GM23248 (cell line): ENCODE data around the gene DTWD2. TPM values are rescaled to one million over a fixed set of nuclear protein-coding genes. Genes with fewer than 3 reads are reported as not detected.

ENCODE experiments used
- DNase-seq: peaks from one replicate; pipeline ENCODE4 v3.0.0-alpha.2; 2015
- H2AFZ ChIP-seq: fragments of 200-600 bp; sonication (generic); 2 replicates; pipeline ENCODE4 v1.6.1; 2016; ENCODE audit warnings: antibody characterized with exemption
- H3F3A ChIP-seq: fragments of 200-600 bp; sonication (generic); 2 replicates; pipeline ENCODE4 v1.6.1; 2016; ENCODE audit warnings: mild to moderate bottlenecking, antibody characterized with exemption, mixed run types; ENCODE audit not compliant: insufficient read depth
- H3K27ac ChIP-seq: fragments of 200-600 bp; sonication (generic); 2 replicates; pipeline ENCODE4 v1.5.1; 2016; ENCODE audit warnings: mild to moderate bottlenecking
- H3K27me3 ChIP-seq: fragments of 200-600 bp; sonication (generic); replicated peaks from 2 replicates; pipeline ENCODE4 v1.6.1; 2016; ENCODE audit warnings: mild to moderate bottlenecking; ENCODE audit not compliant: insufficient read depth
- H3K36me3 ChIP-seq: fragments of 200-600 bp; sonication (generic); 2 replicates; pipeline ENCODE4 v1.6.1; 2016; ENCODE audit warnings: low read depth, mild to moderate bottlenecking
- H3K4me1 ChIP-seq: fragments of 200-600 bp; sonication (generic); 2 replicates; pipeline ENCODE4 v1.6.1; 2016; ENCODE audit warnings: mild to moderate bottlenecking; ENCODE audit not compliant: insufficient read depth
- H3K4me2 ChIP-seq: fragments of 200-600 bp; sonication (generic); one replicate; pipeline ENCODE4 v1.6.1; 2016; ENCODE audit warnings: mild to moderate bottlenecking; ENCODE audit not compliant: unreplicated experiment
- H3K4me3 ChIP-seq: fragments of 200-600 bp; sonication (generic); 2 replicates; pipeline ENCODE4 v1.5.1; 2016; ENCODE audit warnings: mild to moderate bottlenecking
- H3K79me2 ChIP-seq: fragments of 200-600 bp; sonication (generic); 2 replicates; pipeline ENCODE4 v1.6.1; 2016; ENCODE audit warnings: mild to moderate bottlenecking; ENCODE audit not compliant: insufficient read depth
- H3K9ac ChIP-seq: fragments of 200-600 bp; sonication (generic); 2 replicates; pipeline ENCODE4 v1.6.1; 2016; ENCODE audit warnings: mild to moderate bottlenecking
- H3K9me2 ChIP-seq: fragments of 200-600 bp; sonication (generic); 2 replicates; pipeline ENCODE4 v1.6.1; 2016; ENCODE audit warnings: mixed run types, mild to moderate bottlenecking, moderate library complexity; ENCODE audit not compliant: insufficient read depth
- H3K9me3 ChIP-seq: fragments of 200-600 bp; sonication (generic); one replicate; pipeline ENCODE4 v1.6.1; 2017; ENCODE audit warnings: low read depth
- H4K20me1 ChIP-seq: fragments of 200-600 bp; sonication (generic); 2 replicates; pipeline ENCODE4 v1.6.0; 2016; ENCODE audit not compliant: insufficient read depth
- EZH2 ChIP-seq: fragments of 200-600 bp; sonication (generic); IDR thresholded peaks from 2 replicates; pipeline ENCODE4 v1.6.1; 2018; ENCODE audit warnings: antibody characterized with exemption, mild to moderate bottlenecking; ENCODE audit not compliant: insufficient read depth, poor library complexity, severe bottlenecking
- EZH2phosphoT487 ChIP-seq: fragments of 200-600 bp; sonication (generic); IDR thresholded peaks from 2 replicates; pipeline ENCODE4 v1.6.1; 2018; ENCODE audit warnings: antibody characterized with exemption, moderate library complexity, mild to moderate bottlenecking, low read depth; ENCODE audit not compliant: insufficient read depth
- WGBS, 2 experiments: methylation state at CpG; one replicate each; pipeline ENCODE4 v1.1.6; 2015 to 2017; ENCODE audit warnings: low lambda C conversion rate in 2 of 2, low coverage in 1 of 2; ENCODE audit errors: missing lambda C conversion rate in 2 of 2; 5-methylcytosine and 5-hydroxymethylcytosine counted together
- in situ Hi-C: fragments of 300-500 bp; cut with MboI; formaldehyde crosslinking; loops from 2 replicates; pipeline ENCODE4 v1.15.0; 2020
- polyA plus RNA-seq: library from polyadenylated mRNA; unstranded; fragments of >200 nt; fragmentation: Nextera tagmentation; extraction: Ambion mirVana; gene quantifications from 2 replicates; pipeline ENCODE4 v1.2.1, GENCODE V29; 2016
- total RNA-seq: library from RNA; depleted of rRNA; stranded (reverse); fragments of >200 nt; shearing (Covaris generic); gene quantifications from 2 replicates; pipeline ENCODE4 v1.2.3, GENCODE V29; 2014

The DTWD2 gene
- total and polyA plus RNA-seq, 2 experiments from 2014 or later: 1.7 to 5.5 TPM

DNA sequence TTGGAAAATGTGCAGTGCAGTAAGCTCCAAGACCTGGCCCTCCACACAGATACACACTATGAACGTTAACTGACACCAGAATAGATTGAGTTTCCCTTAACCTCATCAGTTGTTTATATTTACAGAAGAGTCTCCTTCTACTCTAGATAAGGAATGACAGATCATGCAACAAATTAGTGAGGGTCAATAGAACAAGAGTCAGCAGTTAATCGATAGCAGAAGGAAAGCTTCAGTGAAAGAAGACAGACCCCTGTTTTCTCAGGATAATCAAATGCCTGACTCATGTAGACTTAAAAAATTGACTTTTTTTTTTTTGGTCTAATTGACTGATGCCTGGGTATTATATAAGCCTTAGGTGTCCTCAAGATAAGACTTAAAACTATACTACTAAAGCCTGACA, 179.9 kb downstream of the DTWD2 start:
- Histone ChIP-seq H3K4me2 (no peak overlapping the region), H3K9me2 (no peaks in the 10 kb centered on the region), H3K9ac (no peak overlapping the region), H3K36me3 (no peaks in the 10 kb centered on the region), H3K9me3 (no peaks in the 10 kb centered on the region), H3K27ac (no peak overlapping the region), H3K27me3 (no peaks in the 10 kb centered on the region), H3K4me1 (no peaks in the 10 kb centered on the region), H3K4me3 (no peak overlapping the region), H3F3A (no peaks in the 10 kb centered on the region), H3K79me2 (no peaks in the 10 kb centered on the region), H2AFZ (no peak overlapping the region), H4K20me1 (no peaks in the 10 kb centered on the region)
- in situ Hi-C loops: no loop called here
- no peak for DNase-seq
- WGBS, 2 experiments: 42 to 44% methylated on average over 2 of the region's 2 CpGs
- no peak for TF ChIP-seq EZH2
- no peak for TF ChIP-seq EZH2phosphoT487

DNA sequence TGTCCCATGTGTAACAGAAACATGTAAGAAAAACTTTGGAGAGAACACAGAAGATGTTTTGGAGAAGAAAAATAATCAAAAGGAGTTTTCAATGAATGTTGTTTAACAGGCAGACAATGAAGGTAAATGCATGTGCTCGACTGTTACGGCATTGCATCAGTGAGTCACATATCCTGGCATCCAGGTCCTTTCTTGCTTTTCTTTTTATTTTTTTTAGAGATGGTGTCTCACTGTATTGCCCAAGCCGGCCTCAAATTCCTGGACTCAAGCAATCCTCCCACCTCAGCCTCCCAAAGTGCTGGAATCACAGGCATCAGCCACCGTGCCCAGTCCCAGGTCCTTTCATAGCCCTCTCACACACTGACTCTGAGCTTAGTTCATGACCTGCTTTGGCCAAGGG, 181.8 kb downstream of the DTWD2 start:
- no peak for DNase-seq
- no peak overlapping the region for H3K27ac ChIP-seq
- H3F3A ChIP-seq: no peaks in the 10 kb centered on the region
- no peak overlapping the region for H3K4me3 ChIP-seq
- TF ChIP-seq EZH2: no peak
- TF ChIP-seq EZH2phosphoT487: no peak
- H2AFZ ChIP-seq: no peak overlapping the region
- H3K36me3 ChIP-seq: no peaks in the 10 kb centered on the region
- H3K4me2 ChIP-seq: no peak overlapping the region
- no peaks in the 10 kb centered on the region for H3K9me3 ChIP-seq
- WGBS, 2 experiments: 63 to 69% methylated on average over 4 of the region's 4 CpGs
- H3K79me2 ChIP-seq: no peaks in the 10 kb centered on the region
- no peaks in the 10 kb centered on the region for H3K9me2 ChIP-seq
- no peaks in the 10 kb centered on the region for H4K20me1 ChIP-seq
- no peaks in the 10 kb centered on the region for H3K27me3 ChIP-seq
- no peaks in the 10 kb centered on the region for H3K4me1 ChIP-seq
- in situ Hi-C loops: no loop called here
- no peak overlapping the region for H3K9ac ChIP-seq

DNA sequence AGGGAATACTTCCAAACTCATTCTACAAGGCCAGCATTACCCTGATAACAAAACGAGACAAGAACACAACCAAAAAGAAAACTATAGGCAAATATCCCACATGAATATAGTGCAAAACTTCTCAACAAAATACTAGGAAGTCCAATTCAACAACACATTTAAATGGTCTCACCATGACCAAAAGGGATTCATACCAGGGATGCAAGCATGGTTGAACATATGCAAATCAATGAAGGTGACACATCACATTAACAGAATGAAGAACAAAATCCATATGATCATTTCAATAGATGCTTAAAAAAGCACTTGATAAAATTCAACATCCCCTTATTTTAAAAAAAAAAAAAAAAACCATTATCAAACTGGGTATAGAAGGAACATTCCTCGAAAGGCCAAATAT, 186.0 kb downstream of the DTWD2 start:
- 20 to 26% methylated on average over 2 of the region's 2 CpGs for WGBS, 2 experiments
- no peaks in the 10 kb centered on the region for H3K36me3 ChIP-seq
- no peaks in the 10 kb centered on the region for H3K9me3 ChIP-seq
- H3K4me2 ChIP-seq: no peak overlapping the region
- DNase-seq: no peak
- H3K27me3 ChIP-seq: no peaks in the 10 kb centered on the region
- no peaks in the 10 kb centered on the region for H3K9me2 ChIP-seq
- no peaks in the 10 kb centered on the region for H3F3A ChIP-seq
- H3K27ac ChIP-seq: no peak overlapping the region
- TF ChIP-seq EZH2: no peak
- TF ChIP-seq EZH2phosphoT487: no peak
- no peaks in the 10 kb centered on the region for H4K20me1 ChIP-seq
- no peaks in the 10 kb centered on the region for H3K4me1 ChIP-seq
- in situ Hi-C loops: no loop called here
- H3K79me2 ChIP-seq: no peaks in the 10 kb centered on the region
- no peak overlapping the region for H3K9ac ChIP-seq
- no peak overlapping the region for H2AFZ ChIP-seq
- no peak overlapping the region for H3K4me3 ChIP-seq

DNA sequence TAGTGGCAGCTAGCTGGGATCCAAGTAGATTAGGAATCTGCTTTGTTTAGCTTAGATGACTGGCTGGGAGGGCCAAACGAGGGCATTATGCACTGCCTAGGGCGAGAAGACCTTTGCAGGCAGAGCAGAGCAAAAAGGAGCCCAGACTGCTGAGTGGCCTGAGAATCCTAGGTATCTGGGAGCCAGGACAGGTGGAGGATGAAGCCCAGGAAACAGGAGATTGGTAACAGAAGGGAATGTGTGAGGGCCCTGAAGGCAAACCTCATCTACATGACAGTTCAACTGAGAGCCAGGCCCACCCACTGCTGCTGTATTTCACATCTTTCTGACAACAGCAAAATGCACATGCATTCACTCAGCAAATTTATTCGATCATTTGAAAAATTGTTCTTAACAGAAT, 192.3 kb downstream of the DTWD2 start:
- TF ChIP-seq EZH2: no peak
- TF ChIP-seq EZH2phosphoT487: no peak

DNA sequence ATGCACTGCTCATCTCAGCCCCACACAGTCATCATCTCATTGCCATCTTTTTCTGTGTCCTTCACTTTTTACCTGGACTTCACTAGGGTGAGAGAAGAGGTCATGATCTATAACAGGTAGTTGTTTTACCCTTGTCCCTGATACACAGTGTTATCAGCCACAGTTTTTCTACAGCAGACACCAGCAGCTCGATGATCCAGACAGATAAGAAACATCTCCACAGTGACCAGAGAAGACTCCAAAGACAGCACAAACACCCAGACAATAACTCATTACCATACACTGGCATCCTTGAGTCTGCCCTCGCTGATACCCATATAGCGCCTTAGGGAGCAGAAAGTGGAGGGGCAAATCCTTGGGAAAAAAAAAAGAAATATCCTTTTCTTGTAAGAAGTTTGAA, 194.1 kb downstream of the DTWD2 start:
- 74 to 80% methylated on average over 3 of the region's 3 CpGs for WGBS, 2 experiments

More for the DNA sequence above, 192.3 kb downstream of the DTWD2 start:
- Histone ChIP-seq H3K4me3 (no peak overlapping the region), H3K4me2 (no peak overlapping the region), H3K9ac (no peak overlapping the region), H3F3A (no peaks in the 10 kb centered on the region), H3K27ac (no peak overlapping the region), H3K27me3 (no peaks in the 10 kb centered on the region), H3K36me3 (no peaks in the 10 kb centered on the region), H3K79me2 (no peaks in the 10 kb centered on the region), H3K4me1 (no peaks in the 10 kb centered on the region), H2AFZ (no peak overlapping the region), H3K9me3 (no peaks in the 10 kb centered on the region), H3K9me2 (no peaks in the 10 kb centered on the region), H4K20me1 (no peaks in the 10 kb centered on the region)
- WGBS, 2 experiments: 44 to 46% methylated on average over 3 of the region's 3 CpGs
- in situ Hi-C loops: no loop called here
- no peak for DNase-seq

More for the DNA sequence above, 194.1 kb downstream of the DTWD2 start:
- Histone ChIP-seq H3K9ac (no peak overlapping the region), H3K4me3 (no peak overlapping the region), H3K9me2 (no peaks in the 10 kb centered on the region), H4K20me1 (no peaks in the 10 kb centered on the region), H3F3A (no peaks in the 10 kb centered on the region), H2AFZ (no peak overlapping the region), H3K79me2 (no peaks in the 10 kb centered on the region), H3K36me3 (no peaks in the 10 kb centered on the region), H3K4me1 (no peaks in the 10 kb centered on the region), H3K27ac (no peak overlapping the region), H3K4me2 (no peak overlapping the region), H3K27me3 (no peaks in the 10 kb centered on the region), H3K9me3 (no peaks in the 10 kb centered on the region)
- DNase-seq: no peak
- TF ChIP-seq EZH2 (no peak), EZH2phosphoT487 (no peak)
- in situ Hi-C loops: no loop called here
